IMR-90 (cell line): ENCODE measurements around the gene SLC4A3.

Source experiments
- CHD1 ChIP-seq: IDR thresholded peaks from 2 replicates; pipeline ENCODE4 v1.6.1; 2012; ENCODE audit warnings: low read depth, low read length, improper control_type of control experiment
- CTCF ChIP-seq: conservative IDR thresholded peaks from 2 replicates; pipeline ENCODE4 v1.5.1; 2012; ENCODE audit warnings: mild to moderate bottlenecking, low read depth, low read length, improper control_type of control experiment
- FOS ChIP-seq: fragments of 150-350 bp; IDR thresholded peaks from 2 replicates; pipeline ENCODE4 v1.6.1; 2016; ENCODE audit warnings: low read depth, low read length
- MAFK ChIP-seq: IDR thresholded peaks from 2 replicates; pipeline ENCODE4 v1.6.1; 2012; ENCODE audit warnings: low read depth, low read length, improper control_type of control experiment
- POLR2A ChIP-seq: IDR thresholded peaks from 2 replicates; pipeline ENCODE4 v1.6.1; 2012; ENCODE audit warnings: mild to moderate bottlenecking, low read depth, low read length
- RAD21 ChIP-seq: IDR thresholded peaks from 2 replicates; pipeline ENCODE4 v1.6.1; 2012; ENCODE audit warnings: low read length, improper control_type of control experiment
- RCOR1 ChIP-seq: IDR thresholded peaks from 2 replicates; pipeline ENCODE4 v1.6.1; 2012; ENCODE audit warnings: mild to moderate bottlenecking, low read length, improper control_type of control experiment; ENCODE audit not compliant: insufficient replicate concordance
- SMC3 ChIP-seq: fragments of 150-350 bp; IDR thresholded peaks from 2 replicates; pipeline ENCODE4 v1.6.1; 2016; ENCODE audit warnings: low read depth, mild to moderate bottlenecking, antibody characterized with exemption, low read length, moderate library complexity
- USF2 ChIP-seq: fragments of 150-350 bp; IDR thresholded peaks from 2 replicates; pipeline ENCODE4 v1.6.1; 2017; ENCODE audit warnings: mild to moderate bottlenecking, antibody characterized with exemption, low read length, low read depth

GRCh38 chr2:219658874-219659273 is 31.4 kb downstream of the SLC4A3 start:
- TF ChIP-seq CTCF (no peak), FOS (no peak), POLR2A (no peak), MAFK (no peak), RCOR1 (no peak), RAD21 (no peak), CHD1 (no peak), SMC3 (no peak), USF2 (no peak)
